Osteoblast (primary cell): ENCODE data around the gene ANGEL2. TPM values are rescaled to one million over a fixed set of nuclear protein-coding genes. Genes with fewer than 3 reads are reported as not detected.

Experiments
- DNase-seq: peaks from one replicate; pipeline ENCODE4 v3.0.0; 2011; ENCODE audit warnings: low spot score, mixed read lengths; ENCODE audit not compliant: insufficient read length; ENCODE audit errors: missing footprints
- H2AFZ ChIP-seq: 2 replicates; pipeline ENCODE4 v1.6.0; 2011; ENCODE audit warnings: mild to moderate bottlenecking, low read length
- H3K27ac ChIP-seq: 2 replicates; pipeline ENCODE4 v1.5.1; 2011; ENCODE audit warnings: mild to moderate bottlenecking, low read depth, low read length, moderate library complexity
- H3K27me3 ChIP-seq: 2 replicates; pipeline ENCODE4 v1.6.0; 2012; ENCODE audit warnings: mild to moderate bottlenecking, control low read depth, inconsistent platforms, low read length, moderate library complexity; ENCODE audit not compliant: insufficient read depth
- H3K36me3 ChIP-seq: 2 replicates; pipeline ENCODE4 v1.5.1; 2011; ENCODE audit warnings: mild to moderate bottlenecking, low read length, control low read depth, moderate library complexity; ENCODE audit not compliant: insufficient read depth
- H3K4me1 ChIP-seq: 2 replicates; pipeline ENCODE4 v1.5.1; 2011; ENCODE audit warnings: mild to moderate bottlenecking, low read length, control low read depth, moderate library complexity; ENCODE audit not compliant: insufficient read depth
- H3K4me2 ChIP-seq: 2 replicates; pipeline ENCODE4 v1.6.0; 2011; ENCODE audit warnings: mild to moderate bottlenecking, low read length; ENCODE audit not compliant: insufficient read depth
- H3K4me3 ChIP-seq: fragments of 200-600 bp; sonication (generic); 3 replicates; pipeline ENCODE4 v1.5.1; 2012; ENCODE audit warnings: mild to moderate bottlenecking, low read length, inconsistent platforms; ENCODE audit not compliant: insufficient read depth
- H3K79me2 ChIP-seq: 2 replicates; pipeline ENCODE4 v1.6.0; 2012; ENCODE audit warnings: mild to moderate bottlenecking, low read length, control low read depth, inconsistent platforms; ENCODE audit not compliant: insufficient read depth
- H3K9me3 ChIP-seq: 2 replicates; pipeline ENCODE4 v1.5.1; 2011; ENCODE audit warnings: low read depth, low read length, control low read depth
- H4K20me1 ChIP-seq: 2 replicates; pipeline ENCODE4 v1.6.0; 2012; ENCODE audit warnings: mild to moderate bottlenecking, low read length, control low read depth; ENCODE audit not compliant: insufficient read depth
- CTCF ChIP-seq: IDR thresholded peaks from 2 replicates; pipeline ENCODE4 v1.5.1; 2011; ENCODE audit warnings: mild to moderate bottlenecking, low read depth, low read length, moderate library complexity; ENCODE audit errors: extremely low read depth
- total RNA-seq: library from RNA; depleted of rRNA; stranded (reverse); fragments of >200 nt; gene quantifications from 2 replicates; pipeline ENCODE4 v1.2.3, GENCODE V29; 2012

Gene ANGEL2
- total RNA-seq, 1 donor: 46.3 TPM

DNA sequence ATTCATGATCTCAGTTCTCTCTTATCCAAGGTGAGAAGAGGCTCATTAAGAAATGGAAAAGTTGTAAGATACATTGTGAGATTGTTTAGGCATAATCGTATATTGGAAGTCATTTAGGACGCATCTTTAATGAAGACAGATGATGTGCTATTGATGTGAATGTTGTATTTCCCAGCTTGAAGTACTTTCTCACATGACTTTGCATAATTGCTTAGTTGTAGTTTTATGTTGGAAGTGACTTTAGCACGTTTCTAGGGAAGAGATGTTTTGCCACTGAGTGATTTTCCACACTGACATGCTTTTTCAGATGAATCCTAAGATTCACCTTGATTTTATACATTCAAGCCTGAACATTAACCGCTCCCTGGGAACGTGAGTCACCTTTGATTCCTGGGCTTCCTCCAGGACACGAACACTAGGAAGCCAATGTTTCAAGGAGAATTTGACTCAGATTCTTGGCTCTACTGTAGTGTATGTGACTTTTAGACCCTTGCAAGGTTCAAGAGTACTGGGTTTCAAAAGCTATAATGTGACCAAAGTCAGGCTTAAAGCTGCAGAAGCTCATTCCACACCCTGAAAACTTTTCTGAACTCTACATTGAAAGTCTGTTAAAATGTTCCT, 27.9 kb downstream of the ANGEL2 start:
- no peak overlapping the region for H3K4me2 ChIP-seq
- H2AFZ ChIP-seq: no peak overlapping the region

DNA sequence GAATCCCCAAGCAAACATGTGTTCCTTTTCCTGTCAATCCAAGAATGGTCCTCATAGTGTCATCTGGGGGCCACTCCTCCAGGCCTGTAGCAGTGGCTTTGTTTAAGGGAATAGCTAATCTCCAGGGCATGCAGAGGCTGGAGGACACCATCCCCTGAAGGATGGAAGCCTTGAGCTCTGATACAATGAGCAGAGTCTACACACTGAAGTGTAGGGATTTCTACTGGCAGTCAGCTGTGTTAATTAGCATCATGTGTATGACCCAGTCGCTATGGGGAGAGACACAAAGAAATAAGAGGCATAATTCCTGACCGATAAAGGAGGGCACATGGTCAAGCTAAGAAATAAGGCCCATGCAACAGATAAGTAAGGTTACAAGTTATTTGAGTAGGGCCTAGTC, 29.1 kb downstream of the ANGEL2 start:
- peaks cover 7% of the 10 kb centered on the region for H3K36me3 ChIP-seq
- no peak overlapping the region for H3K27ac ChIP-seq
- H2AFZ ChIP-seq: no peak overlapping the region
- H3K4me2 ChIP-seq: no peak overlapping the region
- H3K27me3 ChIP-seq: no peaks in the 10 kb centered on the region
- no peaks in the 10 kb centered on the region for H3K79me2 ChIP-seq
- TF ChIP-seq CTCF: no peak
- H4K20me1 ChIP-seq: no peaks in the 10 kb centered on the region
- H3K4me3 ChIP-seq: no peak overlapping the region
- H3K9me3 ChIP-seq: no peaks in the 10 kb centered on the region
- peaks cover 7% of the 10 kb centered on the region for H3K4me1 ChIP-seq
- DNase-seq: no peak

More for the DNA sequence above, 27.9 kb downstream of the ANGEL2 start:
- no peak for DNase-seq
- Histone ChIP-seq H3K27me3 (no peaks in the 10 kb centered on the region), H3K9me3 (no peaks in the 10 kb centered on the region), H3K36me3 (peaks cover 9% of the 10 kb centered on the region), H3K4me1 (peaks cover 7% of the 10 kb centered on the region), H4K20me1 (no peaks in the 10 kb centered on the region), H3K79me2 (no peaks in the 10 kb centered on the region), H3K4me3 (no peak overlapping the region), H3K27ac (no peak overlapping the region)
- no peak for TF ChIP-seq CTCF

- Histone ChIP-seq H4K20me1 (no peaks in the 10 kb centered on the region), H2AFZ (no peak overlapping the region), H3K27ac (no peak overlapping the region), H3K79me2 (no peaks in the 10 kb centered on the region), H3K4me3 (no peak overlapping the region), H3K27me3 (no peaks in the 10 kb centered on the region), H3K4me2 (no peak overlapping the region), H3K36me3 (peaks cover 5% of the 10 kb centered on the region), H3K9me3 (no peaks in the 10 kb centered on the region), H3K4me1 (peaks cover 11% of the 10 kb centered on the region)
- TF ChIP-seq CTCF: no peak
- no peak for DNase-seq
Measured at GRCh38 chr1:212984522-212985291, 31.0 kb downstream of the ANGEL2 start.

- no peak overlapping the region for H3K4me2 ChIP-seq
- H3K4me1 ChIP-seq: peaks cover 11% of the 10 kb centered on the region
- H3K27me3 ChIP-seq: no peaks in the 10 kb centered on the region
- H3K9me3 ChIP-seq: no peaks in the 10 kb centered on the region
- no peaks in the 10 kb centered on the region for H3K36me3 ChIP-seq
- no peak for DNase-seq
- H4K20me1 ChIP-seq: no peaks in the 10 kb centered on the region
- no peak overlapping the region for H3K27ac ChIP-seq
- TF ChIP-seq CTCF: no peak
- no peak overlapping the region for H2AFZ ChIP-seq
- H3K79me2 ChIP-seq: no peaks in the 10 kb centered on the region
- no peak overlapping the region for H3K4me3 ChIP-seq
Measured at GRCh38 chr1:212983482-212983881, 32.2 kb downstream of the ANGEL2 start.
